ENCODE data around the gene PARL.

Gene PARL

GRCh38 chr3:183884427-183885296, at the start of gene PARL:
TSS of gene PARL (minus strand) at chr3:183884880. CDS start at chr3:183884846, 34 bp downstream.
- peak; percentile 98 for DNase-seq
- ATAC-seq = peak; percentile 100

GRCh38 chr3:183933160-183933559, 48.5 kb upstream of the PARL start:
- ATAC-seq (no peak), DNase-seq (no peak)

- ATAC-seq (no peak), DNase-seq (no peak)
Observed at GRCh38 chr3:183931881-183932280, 47.2 kb upstream of the PARL start.

GRCh38 chr3:183930086-183930485, 45.4 kb upstream of the PARL start:
- no peak for DNase-seq
- ATAC-seq = no peak

GRCh38 chr3:183927059-183927458, 42.4 kb upstream of the PARL start:
- no peak for ATAC-seq
- no peak for DNase-seq

GRCh38 chr3:183924956-183925355, 40.3 kb upstream of the PARL start:
- no peak for DNase-seq

GRCh38 chr3:183924543-183924942, 39.9 kb upstream of the PARL start:
- DNase-seq (no peak), ATAC-seq (no peak)

More at GRCh38 chr3:183924956-183925355, 40.3 kb upstream of the PARL start:
- ATAC-seq = no peak

GRCh38 chr3:183922421-183922820, 37.7 kb upstream of the PARL start:
- no peak for DNase-seq
- ATAC-seq = no peak

GRCh38 chr3:183921096-183921495, 36.4 kb upstream of the PARL start:
- ATAC-seq (no peak), DNase-seq (no peak)

- no peak for DNase-seq
- ATAC-seq = no peak
Observed at GRCh38 chr3:183920416-183920815, 35.7 kb upstream of the PARL start.

GRCh38 chr3:183918178-183918577, 33.5 kb upstream of the PARL start:
- ATAC-seq (no peak), DNase-seq (no peak)

- ATAC-seq (no peak), DNase-seq (no peak)
Observed at GRCh38 chr3:183917776-183918175, 33.1 kb upstream of the PARL start.

GRCh38 chr3:183914856-183915255, 30.2 kb upstream of the PARL start:
- DNase-seq = no peak
- ATAC-seq = no peak

- no peak for ATAC-seq
- no peak for DNase-seq
Observed at GRCh38 chr3:183913580-183913920, 28.9 kb upstream of the PARL start.

- ATAC-seq (no peak), DNase-seq (no peak)
Observed at GRCh38 chr3:183912895-183913579, 28.4 kb upstream of the PARL start.

GRCh38 chr3:183911763-183912506, 27.3 kb upstream of the PARL start:
- ATAC-seq = no peak
- no peak for DNase-seq

- ATAC-seq (no peak), DNase-seq (no peak)
Observed at GRCh38 chr3:183911087-183911486, 26.4 kb upstream of the PARL start.

GRCh38 chr3:183909030-183909600, 24.4 kb upstream of the PARL start:
- DNase-seq (no peak), ATAC-seq (no peak)

- no peak for ATAC-seq
- DNase-seq = no peak
Observed at GRCh38 chr3:183907911-183908331, 23.2 kb upstream of the PARL start.

GRCh38 chr3:183907176-183907575, 22.5 kb upstream of the PARL start:
- DNase-seq (no peak), ATAC-seq (no peak)

GRCh38 chr3:183906234-183906921, 21.7 kb upstream of the PARL start:
- no peak for ATAC-seq
- DNase-seq = no peak

Data from stimulated activated naive CD8-positive, alpha-beta T cell treated with anti-CD3 and anti-CD28 coated beads, Interleukin-15, Interleukin-2, amounts not matched to agents 100 U/mL and 50 U/mL, for 24 hours (primary cell).